ENCODE results near the gene ZNF790.

- TF ChIP-seq, protein P1, sequence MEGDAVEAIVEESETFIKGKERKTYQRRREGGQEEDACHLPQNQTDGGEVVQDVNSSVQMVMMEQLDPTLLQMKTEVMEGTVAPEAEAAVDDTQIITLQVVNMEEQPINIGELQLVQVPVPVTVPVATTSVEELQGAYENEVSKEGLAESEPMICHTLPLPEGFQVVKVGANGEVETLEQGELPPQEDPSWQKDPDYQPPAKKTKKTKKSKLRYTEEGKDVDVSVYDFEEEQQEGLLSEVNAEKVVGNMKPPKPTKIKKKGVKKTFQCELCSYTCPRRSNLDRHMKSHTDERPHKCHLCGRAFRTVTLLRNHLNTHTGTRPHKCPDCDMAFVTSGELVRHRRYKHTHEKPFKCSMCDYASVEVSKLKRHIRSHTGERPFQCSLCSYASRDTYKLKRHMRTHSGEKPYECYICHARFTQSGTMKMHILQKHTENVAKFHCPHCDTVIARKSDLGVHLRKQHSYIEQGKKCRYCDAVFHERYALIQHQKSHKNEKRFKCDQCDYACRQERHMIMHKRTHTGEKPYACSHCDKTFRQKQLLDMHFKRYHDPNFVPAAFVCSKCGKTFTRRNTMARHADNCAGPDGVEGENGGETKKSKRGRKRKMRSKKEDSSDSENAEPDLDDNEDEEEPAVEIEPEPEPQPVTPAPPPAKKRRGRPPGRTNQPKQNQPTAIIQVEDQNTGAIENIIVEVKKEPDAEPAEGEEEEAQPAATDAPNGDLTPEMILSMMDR (IDR thresholded peaks at IDR 0.05), result no peak
- TF ChIP-seq POLR2AphosphoS5 (IDR thresholded peaks at IDR 0.05; ENCODE audit: low read depth, low read length) (no peak), TCF7L2 (IDR thresholded peaks at IDR 0.05; ENCODE audit: low read depth, low read length) (no peak), SIN3A (IDR thresholded peaks at IDR 0.05; ENCODE audit: borderline replicate concordance, insufficient read depth, low read depth, low read length) (no peak)
- TF ChIP-seq, protein P2, sequence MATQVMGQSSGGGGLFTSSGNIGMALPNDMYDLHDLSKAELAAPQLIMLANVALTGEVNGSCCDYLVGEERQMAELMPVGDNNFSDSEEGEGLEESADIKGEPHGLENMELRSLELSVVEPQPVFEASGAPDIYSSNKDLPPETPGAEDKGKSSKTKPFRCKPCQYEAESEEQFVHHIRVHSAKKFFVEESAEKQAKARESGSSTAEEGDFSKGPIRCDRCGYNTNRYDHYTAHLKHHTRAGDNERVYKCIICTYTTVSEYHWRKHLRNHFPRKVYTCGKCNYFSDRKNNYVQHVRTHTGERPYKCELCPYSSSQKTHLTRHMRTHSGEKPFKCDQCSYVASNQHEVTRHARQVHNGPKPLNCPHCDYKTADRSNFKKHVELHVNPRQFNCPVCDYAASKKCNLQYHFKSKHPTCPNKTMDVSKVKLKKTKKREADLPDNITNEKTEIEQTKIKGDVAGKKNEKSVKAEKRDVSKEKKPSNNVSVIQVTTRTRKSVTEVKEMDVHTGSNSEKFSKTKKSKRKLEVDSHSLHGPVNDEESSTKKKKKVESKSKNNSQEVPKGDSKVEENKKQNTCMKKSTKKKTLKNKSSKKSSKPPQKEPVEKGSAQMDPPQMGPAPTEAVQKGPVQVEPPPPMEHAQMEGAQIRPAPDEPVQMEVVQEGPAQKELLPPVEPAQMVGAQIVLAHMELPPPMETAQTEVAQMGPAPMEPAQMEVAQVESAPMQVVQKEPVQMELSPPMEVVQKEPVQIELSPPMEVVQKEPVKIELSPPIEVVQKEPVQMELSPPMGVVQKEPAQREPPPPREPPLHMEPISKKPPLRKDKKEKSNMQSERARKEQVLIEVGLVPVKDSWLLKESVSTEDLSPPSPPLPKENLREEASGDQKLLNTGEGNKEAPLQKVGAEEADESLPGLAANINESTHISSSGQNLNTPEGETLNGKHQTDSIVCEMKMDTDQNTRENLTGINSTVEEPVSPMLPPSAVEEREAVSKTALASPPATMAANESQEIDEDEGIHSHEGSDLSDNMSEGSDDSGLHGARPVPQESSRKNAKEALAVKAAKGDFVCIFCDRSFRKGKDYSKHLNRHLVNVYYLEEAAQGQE (IDR thresholded peaks at IDR 0.05; ENCODE audit: insufficient read depth in 1 of 2, low read depth in 2 of 2, low read length in 1 of 2), result no peak
Measured at GRCh38 chr19:36849701-36850558, 11.7 kb upstream of the ZNF790 start.
